ENCODE measurements around the gene PTGES2. TPM values are rescaled to one million over a fixed set of nuclear protein-coding genes. Genes with fewer than 3 reads are reported as not detected.

Gene PTGES2
- total and polyA plus RNA-seq, 2 of the 13 experiments (the other 11 are each of a cell fraction or from before 2014, with no cell fraction given) = 63.7 to 79.8 TPM

- TF ChIP-seq NFAT5 (CRISPR knock-in tag; IDR thresholded peaks at IDR 0.05) (no peak), KLF9 (CRISPR knock-in tag; IDR thresholded peaks at IDR 0.05; ENCODE audit: low read depth) (peak; percentile 87; the same call in 1 of the 2 replicates), BCL6 (CRISPR knock-in tag; IDR thresholded peaks at IDR 0.05) (peak; percentile 91), ZNF331 (CRISPR knock-in tag; IDR thresholded peaks at IDR 0.05) (peak; percentile 96), CC2D1A (CRISPR knock-in tag; IDR thresholded peaks at IDR 0.05) (no peak), GRHL1 (CRISPR knock-in tag; conservative IDR thresholded peaks at IDR 0.05) (no peak), ZMYM2 (CRISPR knock-in tag; IDR thresholded peaks at IDR 0.05) (peak; percentile 89), ZNF503 (CRISPR knock-in tag; IDR thresholded peaks at IDR 0.05) (peak; percentile 65; the same call in 1 of the 2 replicates), PAF1 (CRISPR knock-in tag; IDR thresholded peaks at IDR 0.05) (no peak), BORCS8-MEF2B (CRISPR knock-in tag; IDR thresholded peaks at IDR 0.05) (peak; percentile 82), ZNF670 (CRISPR knock-in tag; IDR thresholded peaks at IDR 0.05; ENCODE audit: borderline replicate concordance) (peak; percentile 71; the same call in 1 of the 2 replicates), ZNF512B (CRISPR knock-in tag; IDR thresholded peaks at IDR 0.05; ENCODE audit: borderline replicate concordance) (peak; percentile 91; the same call in 1 of the 2 replicates), CEBPZ (IDR thresholded peaks at IDR 0.05; ENCODE audit: low read length) (no peak)
These were observed 24.5 kb downstream of the PTGES2 start (continued) for GRCh38 chr9:128102861-128103588.
